ENCODE results near the gene RALA.

Gene RALA

GRCh38 chr7:39614299-39614698, 9.1 kb upstream of the RALA start:
- DNase-seq: no peak

GRCh38 chr7:39615350-39615975, 7.9 kb upstream of the RALA start:
- DNase-seq: no peak

GRCh38 chr7:39616138-39616537, 7.2 kb upstream of the RALA start:
- no peak for DNase-seq

GRCh38 chr7:39617005-39617404, 6.4 kb upstream of the RALA start:
- DNase-seq: no peak

- no peak for DNase-seq
These were observed 4.5 kb upstream of the RALA start for GRCh38 chr7:39618868-39619267.

GRCh38 chr7:39620486-39620885, 2.9 kb upstream of the RALA start:
- DNase-seq: no peak

- DNase-seq: no peak
These were observed 2.1 kb upstream of the RALA start for GRCh38 chr7:39621261-39621660.

GRCh38 chr7:39621784-39622411, 1.5 kb upstream of the RALA start:
- no peak for DNase-seq

GRCh38 chr7:39622609-39623008, 763 bp upstream of the RALA start:
- no peak for DNase-seq

- DNase-seq: no peak
These were observed 515 bp downstream of the RALA start for GRCh38 chr7:39623732-39624441.

- DNase-seq: peak in 1 of 2 experiments; percentile 29
These were observed 1.1 kb downstream of the RALA start for GRCh38 chr7:39624442-39624807.

- DNase-seq: no peak
These were observed 1.7 kb downstream of the RALA start for GRCh38 chr7:39624935-39625694.

GRCh38 chr7:39631736-39632308, 8.4 kb downstream of the RALA start:
- DNase-seq: no peak

- DNase-seq: no peak
These were observed 10.4 kb downstream of the RALA start for GRCh38 chr7:39633563-39634477.

- DNase-seq: no peak
These were observed 11.1 kb downstream of the RALA start for GRCh38 chr7:39634478-39634805.

GRCh38 chr7:39637400-39637799, 14.0 kb downstream of the RALA start:
- no peak for DNase-seq

- no peak for DNase-seq
These were observed 14.7 kb downstream of the RALA start for GRCh38 chr7:39637963-39638485.

GRCh38 chr7:39642896-39643295, 19.5 kb downstream of the RALA start:
- no peak for DNase-seq

- no peak for DNase-seq
These were observed 20.8 kb downstream of the RALA start for GRCh38 chr7:39644170-39644569.

GRCh38 chr7:39645482-39646407, 22.4 kb downstream of the RALA start:
- no peak for DNase-seq

- no peak for DNase-seq
These were observed 24.4 kb downstream of the RALA start for GRCh38 chr7:39647816-39648215.
